Heart left ventricle (tissue), 16 donors: ENCODE results near the gene SGCA. TPM values are rescaled to one million over a fixed set of nuclear protein-coding genes. Genes with fewer than 3 reads are reported as not detected.
A peak's percentile ranks its signal among the peaks of the same experiment; 100 is the strongest.

Experiments
- ATAC-seq, 4 donors: fragments of 200-7000 bp; cut with Tn5 transposase; one replicate each; pipeline ENCODE4 v1.9.1; 2020 to 2022; ENCODE audit warnings: moderate library complexity in 4 of 4, mild to moderate bottlenecking in 3 of 4, moderate number of reproducible peaks in 1 of 4
- DNase-seq, 5 donors: peaks; one replicate each; pipeline ENCODE4 v3.0.0-alpha.2; 2020
- H3K27ac ChIP-seq, 12 donors: fragments of 200-600 bp; sonication (generic) in 4 of 12; one replicate each; pipeline versions ENCODE4 v1.5.0 to v1.8.0; 2016 to 2022; ENCODE audit warnings: mild to moderate bottlenecking in 2 of 12
- H3K27me3 ChIP-seq, 9 donors: fragments of 200-600 bp; sonication (generic) in 2 of 9; one replicate each; pipeline versions ENCODE4 v1.5.1 to v1.8.0; 2016 to 2022; ENCODE audit warnings: mild to moderate bottlenecking in 3 of 9
- H3K36me3 ChIP-seq, 9 donors: fragments of 200-600 bp; sonication (generic) in 2 of 9; one replicate each; pipeline versions ENCODE4 v1.5.0 to v1.8.0; 2018 to 2022; ENCODE audit warnings: mild to moderate bottlenecking in 2 of 9
- H3K4me1 ChIP-seq, 12 donors: fragments of 200-600 bp; sonication (generic) in 4 of 12; one replicate each; pipeline versions ENCODE4 v1.5.0 to v1.8.0; 2016 to 2022; ENCODE audit warnings: mild to moderate bottlenecking in 3 of 12
- H3K4me3 ChIP-seq, 12 donors: fragments of 200-600 bp; sonication (generic) in 4 of 12; one replicate each; pipeline versions ENCODE4 v1.5.0 to v1.8.0; 2017 to 2022; ENCODE audit warnings: mild to moderate bottlenecking in 9 of 12, moderate library complexity in 4 of 12
- H3K9me3 ChIP-seq, 12 donors: fragments of 200-600 bp; sonication (generic) in 4 of 12; one replicate each; pipeline versions ENCODE4 v1.5.0 to v1.8.0; 2016 to 2022; ENCODE audit warnings: mild to moderate bottlenecking in 1 of 12
- POLR2A ChIP-seq, 2 donors: fragments of 450-650 bp; IDR thresholded peaks; one replicate each; pipeline ENCODE4 v1.6.1; 2017; ENCODE audit warnings: antibody characterized with exemption in 2 of 2, mild to moderate bottlenecking in 2 of 2, moderate library complexity in 2 of 2
- WGBS, 4 donors: extraction: QIAGEN DNeasy Blood & Tissue Kit in 2 of 4; methylation state at CpG; one replicate each; pipeline versions ENCODE4 v1.1.5 to v1.1.7; 2013 to 2018; 5-methylcytosine and 5-hydroxymethylcytosine counted together
- intact Hi-C, 10 donors: fragments of 100-400 bp; cut with DNase I; formaldehyde crosslinking; loops; one replicate each; pipeline versions ENCODE4 v1.11.1 to v1.14.2; 2022
- polyA plus RNA-seq, 2 donors: library from polyadenylated mRNA; stranded (reverse); fragments of 200-250 nt; gene quantifications; one replicate each; pipeline ENCODE4 v1.2.3, GENCODE V29; 2013
- total RNA-seq, 9 donors: library from RNA; depleted of rRNA in 2 of 9; stranded (reverse); fragments of >200 nt in 2 of 9; fragmentation: NEBNext Ultra II Directional in 3 of 9; extraction: Animal tissue kit (Norgen Biotek cat#: 25700) in 3 of 9; gene quantifications; one replicate each; pipeline versions ENCODE4 v1.1.0 to v1.2.4, GENCODE V29; 2016 to 2023
- TF ChIP-seq, protein P1 (sequence below), 12 donors: fragments of 200-600 bp; sonication (generic) in 4 of 12; IDR thresholded peaks; one replicate each; pipeline versions ENCODE4 v1.5.0 to v1.8.0; 2018 to 2022; ENCODE audit warnings: antibody characterized with exemption in 12 of 12, mild to moderate bottlenecking in 5 of 12
- donor health status: ischemic (EF 13 %, LVEDD 7.1; RV severe dilation, severe dysfunction).
- donor health status: healthy with polysubstance abuse.
- donor health status: DM: no; HTN: yes; CAD: no.
- donor health status: DM: no; HTN: no; CAD: no.
- donor health status: ischemic (EF 25% LVEDD 6.9; RV normal size, moderate dysfunction).
- donor health status: ischemic (EF 25% LVEDD 5.7; RV mildly dilated, moderate dysfunction).
- donor health status: healthy.
- donor health status: DM: yes; HTN: yes; CAD: no.
- donor health status: ischemic (EF 35%, LVEDD 5.7; RV mildly dilated, moderate dysfunction).
- donor health status: nonischemic (EF 11% LVEDD 7.7; RV severe dilation, severe dysfunction).
- donor health status: DM: yes; HTN: yes; CAD: no.
- donor health status: PGD.
- donor health status: ischemic (EF 29% LVEDD 5.4; RV normal size, mild dysfunction).
- donor health status: nonischemic (EF 23%, LVEDD 6.1; RV moderate dilation, normal function).

SGCA gene
- total and polyA plus RNA-seq, 11 donors: 96.5 to 225 (median 151) TPM

- WGBS, 4 donors: 31 to 42% (median 36%) methylated on average over 4 of the region's 4 CpGs
- intact Hi-C loops: no loop called here
- DNase-seq: peak in 2 of 5 donors; percentile 60 to 67
- ATAC-seq: peak in 2 of 4 donors; percentile 54 to 56
- no peak for TF ChIP-seq POLR2A (IDR thresholded peaks at IDR 0.05)
- TF ChIP-seq, protein P1, sequence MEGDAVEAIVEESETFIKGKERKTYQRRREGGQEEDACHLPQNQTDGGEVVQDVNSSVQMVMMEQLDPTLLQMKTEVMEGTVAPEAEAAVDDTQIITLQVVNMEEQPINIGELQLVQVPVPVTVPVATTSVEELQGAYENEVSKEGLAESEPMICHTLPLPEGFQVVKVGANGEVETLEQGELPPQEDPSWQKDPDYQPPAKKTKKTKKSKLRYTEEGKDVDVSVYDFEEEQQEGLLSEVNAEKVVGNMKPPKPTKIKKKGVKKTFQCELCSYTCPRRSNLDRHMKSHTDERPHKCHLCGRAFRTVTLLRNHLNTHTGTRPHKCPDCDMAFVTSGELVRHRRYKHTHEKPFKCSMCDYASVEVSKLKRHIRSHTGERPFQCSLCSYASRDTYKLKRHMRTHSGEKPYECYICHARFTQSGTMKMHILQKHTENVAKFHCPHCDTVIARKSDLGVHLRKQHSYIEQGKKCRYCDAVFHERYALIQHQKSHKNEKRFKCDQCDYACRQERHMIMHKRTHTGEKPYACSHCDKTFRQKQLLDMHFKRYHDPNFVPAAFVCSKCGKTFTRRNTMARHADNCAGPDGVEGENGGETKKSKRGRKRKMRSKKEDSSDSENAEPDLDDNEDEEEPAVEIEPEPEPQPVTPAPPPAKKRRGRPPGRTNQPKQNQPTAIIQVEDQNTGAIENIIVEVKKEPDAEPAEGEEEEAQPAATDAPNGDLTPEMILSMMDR (IDR thresholded peaks at IDR 0.05): no peak
- H3K27ac ChIP-seq: peak overlapping the region in 8 of 12 donors; percentile 12 to 75 (median 58)
- no peaks in the 10 kb centered on the region for H3K36me3 ChIP-seq
- no peaks in the 10 kb centered on the region for H3K9me3 ChIP-seq
- no peak overlapping the region for H3K4me3 ChIP-seq
- peaks cover 0 to 2% (median 0%) of the 10 kb centered on the region in 9 donors for H3K27me3 ChIP-seq
- H3K4me1 ChIP-seq: peaks cover 0 to 51% (median 14%) of the 10 kb centered on the region in 12 donors
Observed at GRCh38 chr17:50219939-50220465, 54.2 kb downstream of the SGCA start.

DNA sequence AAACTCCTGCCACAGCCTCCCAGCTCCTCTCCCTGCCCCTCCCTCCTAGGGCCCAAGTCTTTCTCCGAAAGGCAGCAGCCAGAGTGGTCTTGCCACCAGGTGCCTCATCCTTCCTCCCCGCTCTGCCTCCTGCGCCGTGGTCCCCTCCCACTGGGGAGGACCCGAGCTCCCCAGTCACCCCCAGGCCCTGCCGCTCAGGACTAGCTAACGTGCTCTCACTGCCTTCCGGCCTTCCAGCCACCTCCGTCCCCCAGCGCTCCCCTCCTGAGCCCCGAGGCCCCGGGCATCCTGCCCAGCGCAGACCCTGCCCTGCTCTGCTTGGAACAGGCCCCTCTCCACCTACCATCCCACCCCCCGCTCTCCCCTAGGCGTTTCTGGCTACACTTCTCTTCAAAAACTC, 55.0 kb downstream of the SGCA start:
- intact Hi-C loops: no loop called here
- H3K9me3 ChIP-seq: peaks cover 0 to 7% (median 0%) of the 10 kb centered on the region in 12 donors
- peaks cover 0 to 2% (median 0%) of the 10 kb centered on the region in 9 donors for H3K27me3 ChIP-seq
- WGBS, 4 donors: 78 to 89% (median 81%) methylated on average over 15 of the region's 15 CpGs
- no peak overlapping the region for H3K4me3 ChIP-seq
- H3K27ac ChIP-seq: peak overlapping the region in 3 of 12 donors; percentile 14 to 75 (median 56)
- DNase-seq: no peak
- H3K4me1 ChIP-seq: peaks cover 0 to 51% (median 14%) of the 10 kb centered on the region in 12 donors
- TF ChIP-seq POLR2A (IDR thresholded peaks at IDR 0.05): no peak
- TF ChIP-seq, protein P1 (IDR thresholded peaks at IDR 0.05): no peak
- H3K36me3 ChIP-seq: no peaks in the 10 kb centered on the region
- no peak for ATAC-seq

DNA sequence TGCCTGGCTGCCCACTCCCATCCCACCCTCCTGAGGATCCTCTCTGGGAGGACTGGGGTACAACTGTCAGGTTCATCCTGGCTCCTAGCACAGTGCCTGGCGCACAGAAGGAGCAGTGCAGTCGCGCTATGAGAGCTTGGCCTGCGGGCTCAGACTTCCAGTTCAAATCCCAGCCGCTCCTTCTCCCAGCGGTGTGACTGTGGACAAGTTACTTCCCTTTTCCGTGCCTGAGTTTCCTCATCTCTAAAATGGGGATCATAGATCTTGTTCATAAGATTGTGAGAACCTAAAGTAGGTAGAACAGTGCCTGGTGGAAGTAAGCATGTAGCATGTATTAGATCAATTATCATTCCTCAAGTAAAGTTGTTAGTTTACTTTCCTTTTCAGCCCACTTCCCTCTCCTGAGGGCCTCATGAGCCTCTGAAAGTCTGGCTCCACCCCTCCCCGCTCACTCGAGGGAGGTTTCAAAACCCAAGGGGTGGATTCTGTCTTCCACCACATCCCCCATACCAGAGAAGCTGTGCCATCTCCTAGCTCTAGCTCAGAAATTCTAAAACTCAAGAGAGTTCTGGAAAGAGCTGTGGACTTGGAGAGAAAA, 55.6 kb downstream of the SGCA start:
- H3K36me3 ChIP-seq: no peaks in the 10 kb centered on the region
- peaks cover 0 to 2% (median 0%) of the 10 kb centered on the region in 9 donors for H3K27me3 ChIP-seq
- no peak for DNase-seq
- peaks cover 0 to 51% (median 14%) of the 10 kb centered on the region in 12 donors for H3K4me1 ChIP-seq
- intact Hi-C loops: no loop called here
- ATAC-seq: no peak
- H3K9me3 ChIP-seq: peaks cover 0 to 8% (median 0%) of the 10 kb centered on the region in 12 donors
- no peak for TF ChIP-seq POLR2A (IDR thresholded peaks at IDR 0.05)
- TF ChIP-seq, protein P1 (IDR thresholded peaks at IDR 0.05): no peak
- 78 to 82% (median 80%) methylated on average over 9 of the region's 9 CpGs for WGBS, 4 donors
- H3K4me3 ChIP-seq: no peak overlapping the region
- peak overlapping the region in 5 of 12 donors; percentile 8 to 49 (median 20) for H3K27ac ChIP-seq

DNA sequence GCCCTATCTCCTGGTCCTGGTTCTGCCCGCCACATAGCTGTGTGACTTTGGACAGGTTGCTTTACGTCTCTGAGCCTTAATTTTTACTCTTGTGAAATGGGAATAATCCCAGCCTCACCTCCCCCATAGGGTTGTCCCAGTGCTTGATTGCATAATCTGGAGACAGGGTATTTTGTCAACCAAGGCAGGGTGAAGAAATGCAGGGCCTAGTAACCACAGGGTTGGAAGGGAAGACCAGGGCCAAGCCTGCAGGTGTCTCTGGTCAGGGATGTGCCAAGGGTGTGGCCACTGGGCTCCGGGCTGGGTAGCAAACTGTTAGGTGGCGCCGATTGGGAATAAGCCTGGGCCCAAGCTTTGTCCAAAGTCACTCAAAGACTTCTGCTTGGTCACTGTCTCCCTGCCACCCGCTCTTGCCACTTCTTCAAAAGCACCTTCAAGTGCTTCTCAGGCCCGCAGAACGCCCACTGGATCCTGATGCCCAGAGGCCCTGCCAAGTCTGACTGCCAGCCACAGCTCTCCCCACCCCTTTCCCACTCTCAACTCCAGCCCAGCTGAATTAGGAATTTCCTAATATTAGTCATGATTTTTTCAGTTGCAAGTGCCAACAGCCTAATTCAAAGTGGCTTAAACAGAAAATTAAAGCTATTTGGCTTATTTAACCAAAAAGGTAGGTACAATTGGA, 56.2 kb downstream of the SGCA start:
- H3K27me3 ChIP-seq: peaks cover 0 to 2% (median 0%) of the 10 kb centered on the region in 9 donors
- peak in 1 of 5 donors; percentile 43 for DNase-seq
- TF ChIP-seq, protein P1 (IDR thresholded peaks at IDR 0.05): no peak
- no peak for TF ChIP-seq POLR2A (IDR thresholded peaks at IDR 0.05)
- H3K4me3 ChIP-seq: no peak overlapping the region
- H3K36me3 ChIP-seq: no peaks in the 10 kb centered on the region
- intact Hi-C loops: no loop called here
- H3K9me3 ChIP-seq: peaks cover 0 to 8% (median 0%) of the 10 kb centered on the region in 12 donors
- WGBS, 4 donors: 71 to 77% (median 73%) methylated on average over 8 of the region's 8 CpGs
- ATAC-seq: peak; percentile 17 to 76 (median 53)
- peak overlapping the region in 8 of 12 donors; percentile 8 to 49 (median 31) for H3K27ac ChIP-seq
- peaks cover 0 to 51% (median 14%) of the 10 kb centered on the region in 12 donors for H3K4me1 ChIP-seq
